GM18867 (cell line): ENCODE data around the gene LY6G6D.

Experiments used
- ATAC-seq: cut with Tn5 transposase; IDR thresholded peaks from one replicate; pipeline ENCODE4 v1.9.1; 2021; ENCODE audit warnings: mild to moderate bottlenecking, moderate library complexity; ENCODE audit not compliant: unreplicated experiment

LY6G6D gene, protein sequence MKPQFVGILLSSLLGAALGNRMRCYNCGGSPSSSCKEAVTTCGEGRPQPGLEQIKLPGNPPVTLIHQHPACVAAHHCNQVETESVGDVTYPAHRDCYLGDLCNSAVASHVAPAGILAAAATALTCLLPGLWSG

GRCh38 chr6:31715022-31715958 is at the start of gene LY6G6D:
TSS of gene LY6G6D (plus strand) at chr6:31715348. CDS start at chr6:31715356, 8 bp downstream.
- no peak for ATAC-seq

DNA sequence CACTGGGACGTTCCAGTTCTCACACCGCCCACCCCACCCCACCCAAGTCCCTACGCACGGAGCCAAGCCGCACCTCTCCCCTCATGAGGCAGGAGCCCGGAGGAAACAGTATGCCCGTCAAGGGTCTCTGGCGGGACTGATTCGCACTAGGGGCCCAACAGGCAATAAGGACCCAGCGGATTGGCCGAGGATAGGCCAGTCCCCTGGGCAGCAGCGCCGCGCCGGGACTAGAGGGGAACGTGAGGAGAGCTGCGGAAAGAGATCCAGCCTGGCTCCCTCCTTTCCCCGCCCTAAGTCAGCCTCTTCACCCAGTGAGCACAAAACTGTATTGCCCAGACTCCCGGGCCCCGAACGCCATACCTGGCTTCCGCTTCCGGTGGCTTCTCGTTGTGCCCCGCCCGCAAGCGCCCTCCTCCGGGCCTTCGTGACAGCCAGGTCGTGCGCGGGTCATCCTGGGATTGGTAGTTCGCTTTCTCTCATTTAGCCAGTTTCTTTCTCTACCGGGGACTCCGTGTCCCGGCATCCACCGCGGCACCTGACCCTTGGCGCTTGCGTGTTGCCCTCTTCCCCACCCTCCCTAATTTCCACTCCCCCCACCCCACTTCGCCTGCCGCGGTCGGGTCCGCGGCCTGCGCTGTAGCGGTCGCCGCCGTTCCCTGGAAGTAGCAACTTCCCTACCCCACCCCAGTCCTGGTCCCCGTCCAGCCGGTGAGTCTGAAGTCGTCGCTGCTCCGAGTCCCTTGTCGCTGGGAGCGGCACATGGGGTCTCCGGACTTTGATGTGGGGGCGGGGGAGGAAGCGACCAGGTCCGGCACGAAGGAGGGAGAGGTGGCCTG is 49.4 kb upstream of the LY6G6D start, which contains the start of gene CSNK2B:
Gene CSNK2B (plus strand): TSS at position 580 of the 836 bp plus-strand sequence. CDS start 752 bp downstream, outside the sequence.
- peak; percentile 85 for ATAC-seq

GRCh38 chr6:31666337-31666965 is 48.7 kb upstream of the LY6G6D start:
- no peak for ATAC-seq

DNA sequence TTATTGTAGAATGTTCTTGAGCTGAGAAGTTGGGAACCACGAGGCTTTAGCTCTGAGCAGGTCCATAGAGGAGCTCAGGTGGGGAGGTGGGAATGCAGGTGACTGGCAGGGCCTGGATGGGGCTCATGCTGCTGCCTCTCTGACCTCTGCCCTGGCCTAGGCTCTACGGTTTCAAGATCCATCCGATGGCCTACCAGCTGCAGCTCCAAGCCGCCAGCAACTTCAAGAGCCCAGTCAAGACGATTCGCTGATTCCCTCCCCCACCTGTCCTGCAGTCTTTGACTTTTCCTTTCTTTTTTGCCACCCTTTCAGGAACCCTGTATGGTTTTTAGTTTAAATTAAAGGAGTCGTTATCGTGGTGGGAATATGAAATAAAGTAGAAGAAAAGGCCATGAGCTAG is 45.5 kb upstream of the LY6G6D start, which contains the start of gene LY6G5B:
Gene LY6G5B (plus strand): TSS at position 301 of the 400 bp plus-strand sequence. CDS start 975 bp downstream, outside the sequence.
- no peak for ATAC-seq

GRCh38 chr6:31676322-31676903 is 38.7 kb upstream of the LY6G6D start:
- no peak for ATAC-seq

GRCh38 chr6:31676904-31677303 is 38.2 kb upstream of the LY6G6D start:
- no peak for ATAC-seq

DNA sequence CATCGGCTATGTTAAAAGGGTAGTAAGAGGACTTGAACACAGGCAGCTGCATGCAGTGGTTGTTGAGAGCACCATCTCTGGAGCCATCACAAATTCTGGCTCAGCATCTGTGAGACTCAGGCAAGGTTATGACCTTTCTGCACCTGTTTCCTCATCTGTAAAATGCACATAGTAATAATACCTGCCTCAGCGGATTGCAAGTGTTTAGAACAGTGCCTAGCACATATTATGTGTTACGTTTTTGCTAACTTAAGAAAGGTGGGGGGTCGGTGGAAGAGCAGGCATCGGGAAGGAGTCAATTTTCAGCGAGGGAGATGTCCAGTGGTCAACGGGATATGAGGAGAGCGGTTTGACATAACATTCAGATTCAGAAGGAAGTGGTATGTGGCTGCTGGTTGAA is 37.2 kb upstream of the LY6G6D start:
- ATAC-seq: no peak

DNA sequence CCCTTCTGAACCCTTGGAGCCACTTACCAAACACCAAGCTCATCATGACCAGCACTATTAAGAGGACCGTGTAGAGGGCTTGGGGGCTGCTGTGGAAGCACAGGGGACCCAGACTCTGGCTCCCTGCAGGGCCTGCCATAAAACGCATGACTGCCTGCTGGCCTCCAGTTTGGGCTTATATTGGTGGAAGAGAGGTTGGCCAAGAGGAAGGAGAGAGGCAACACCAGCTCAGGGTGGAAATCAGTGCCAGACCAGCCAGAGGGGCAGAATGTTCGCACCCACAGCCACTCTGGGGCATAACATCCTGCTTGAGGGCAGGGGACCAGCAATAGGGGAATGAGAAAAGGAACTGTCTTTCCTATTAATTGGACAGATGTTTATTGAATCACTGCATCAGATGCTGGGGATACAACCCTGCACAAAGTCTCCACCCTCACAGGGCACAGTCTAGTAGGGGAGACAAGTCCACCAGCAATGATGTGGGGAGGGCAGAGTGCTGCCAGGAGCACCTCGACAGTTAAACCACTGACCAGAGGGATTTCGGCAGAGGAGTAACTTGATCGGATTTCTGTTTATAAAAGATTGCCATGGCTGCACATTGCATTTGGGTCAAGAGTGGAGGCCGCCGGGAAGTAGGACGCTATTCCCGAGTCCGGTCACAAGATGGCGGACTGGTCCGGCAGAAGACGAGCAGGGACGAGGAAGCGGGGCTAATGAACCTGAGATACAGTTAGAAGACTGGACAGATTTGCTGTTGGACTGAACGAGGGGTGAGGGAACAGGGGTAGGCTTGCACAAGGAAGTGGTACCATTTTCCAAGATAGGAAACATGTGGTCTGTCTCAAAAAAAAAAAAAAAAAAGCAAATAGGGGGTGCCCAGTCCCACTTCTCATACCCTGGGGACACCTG is 34.7 kb upstream of the LY6G6D start, which contains the start of gene LY6G5C:
Gene LY6G5C (minus strand): TSS at position 842 of the 909 bp plus-strand sequence. CDS start 694 bp downstream, at position 148.
- ATAC-seq: peak; percentile 42

- no peak for ATAC-seq
Observed at GRCh38 chr6:31681135-31681671, 33.9 kb upstream of the LY6G6D start.

DNA sequence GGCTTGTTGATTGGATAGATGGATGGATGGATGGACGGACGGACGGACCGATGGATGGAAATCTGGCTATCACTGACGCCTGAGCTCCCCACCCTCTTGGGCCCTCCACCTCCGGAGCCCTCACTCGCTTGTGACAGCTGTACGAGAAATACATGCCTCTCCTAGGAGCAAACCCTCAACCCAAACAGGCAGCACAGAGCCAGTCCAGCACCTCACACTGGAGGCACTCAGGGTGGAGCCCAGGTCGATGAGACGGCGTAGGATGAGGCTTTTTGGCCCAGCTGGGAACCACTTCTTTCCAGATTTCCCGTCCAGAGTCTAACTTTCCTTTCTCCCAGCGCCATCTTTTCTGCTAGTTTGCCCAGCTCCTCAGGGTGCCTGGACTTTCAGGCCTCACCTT is 31.6 kb upstream of the LY6G6D start:
- no peak for ATAC-seq

DNA sequence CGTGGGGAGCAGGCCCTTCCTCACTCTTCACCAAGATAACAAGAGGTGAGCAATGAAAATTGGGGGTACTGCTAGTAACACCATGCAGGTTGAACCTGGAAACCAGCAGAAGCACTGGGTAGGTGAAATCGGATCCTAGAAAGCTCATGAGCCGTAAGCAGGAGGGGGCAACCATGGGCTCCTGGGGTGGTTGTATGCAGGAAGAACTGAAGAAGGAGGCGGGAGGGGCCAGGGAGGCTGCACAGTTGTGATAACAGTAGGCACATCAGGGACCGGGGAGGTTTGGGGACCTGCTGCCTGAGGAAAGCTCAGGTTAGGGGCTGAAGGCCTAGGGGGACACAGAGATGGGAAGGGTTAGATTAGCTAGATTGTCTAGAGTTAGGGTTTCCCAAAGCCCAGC is 28.7 kb upstream of the LY6G6D start:
- no peak for ATAC-seq

GRCh38 chr6:31687321-31687720 is 27.8 kb upstream of the LY6G6D start:
- ATAC-seq: no peak

- no peak for ATAC-seq
Observed at GRCh38 chr6:31687860-31688693, 27.1 kb upstream of the LY6G6D start.

DNA sequence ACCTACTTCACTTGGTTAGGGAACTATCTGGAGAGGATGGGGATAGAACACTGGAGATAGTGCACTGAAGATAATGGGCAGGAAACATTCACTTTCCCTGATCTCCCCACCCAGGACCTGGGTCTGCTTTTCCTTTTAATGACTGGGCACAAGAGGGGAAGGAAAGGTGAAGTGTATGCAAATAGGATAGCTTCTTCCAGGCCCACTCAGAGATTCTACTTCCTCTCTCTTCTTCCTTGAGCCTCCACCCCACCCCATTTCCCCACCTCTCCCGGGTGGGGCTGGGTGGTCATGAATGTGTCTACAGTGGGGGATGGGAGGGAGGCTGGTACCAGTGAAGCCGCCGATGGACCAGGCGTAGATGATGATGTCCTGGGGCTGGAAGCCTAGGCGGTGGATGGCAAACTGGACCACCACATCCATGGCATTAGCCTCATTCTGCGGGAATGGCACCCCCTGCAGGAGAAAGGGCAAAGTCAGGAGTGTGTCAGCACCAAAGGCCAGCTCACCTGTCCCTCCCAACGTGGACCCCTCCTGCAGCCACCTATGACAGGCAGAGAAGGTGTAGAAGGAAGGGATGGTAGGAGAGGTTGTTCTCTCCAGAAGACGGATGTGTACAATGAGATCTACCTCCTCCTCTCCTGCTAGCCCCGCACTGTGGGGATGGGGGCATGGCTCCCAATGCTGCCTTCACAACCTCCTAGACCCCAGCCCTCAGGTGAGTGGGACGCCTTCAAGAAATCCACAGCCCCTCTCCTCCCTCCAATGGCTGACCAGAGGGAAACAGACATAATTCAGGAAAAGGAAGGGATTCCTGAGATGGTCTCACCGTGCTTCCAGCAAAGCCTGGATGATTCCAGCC is 25.7 kb upstream of the LY6G6D start:
- no peak for ATAC-seq

GRCh38 chr6:31690231-31691077 is 24.7 kb upstream of the LY6G6D start:
- no peak for ATAC-seq

DNA sequence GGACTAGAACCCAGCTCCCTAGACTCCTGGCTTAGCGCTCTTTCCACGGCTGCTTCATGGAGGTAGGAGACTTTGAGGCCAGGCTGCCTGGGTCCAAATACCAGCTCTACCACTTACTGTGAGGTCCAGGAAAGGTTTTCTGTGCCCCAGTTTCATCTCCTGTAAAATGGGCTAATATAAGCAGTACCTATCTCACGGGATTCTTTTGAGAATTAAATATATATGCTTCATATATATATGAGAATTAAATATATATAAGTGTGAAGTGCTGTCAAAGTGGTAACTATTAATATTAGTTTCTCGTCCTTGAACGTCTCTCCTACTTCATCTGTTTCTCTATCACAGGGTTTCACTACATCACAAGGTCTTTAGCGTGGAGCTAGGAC is 24.1 kb upstream of the LY6G6D start:
- ATAC-seq: no peak
